HG02852 (cell line): ENCODE measurements around the gene OR4F17.
"Not testable (repeated sequence)": the region's sequence is repeated elsewhere in the genome, so short reads cannot be mapped to it uniquely, and the experiment has no call there.

Experiments
- ATAC-seq: cut with Tn5 transposase; IDR thresholded peaks from one replicate; pipeline ENCODE4 v1.9.1; 2021; ENCODE audit warnings: mild to moderate bottlenecking, moderate library complexity; ENCODE audit not compliant: unreplicated experiment

The OR4F17 gene, protein sequence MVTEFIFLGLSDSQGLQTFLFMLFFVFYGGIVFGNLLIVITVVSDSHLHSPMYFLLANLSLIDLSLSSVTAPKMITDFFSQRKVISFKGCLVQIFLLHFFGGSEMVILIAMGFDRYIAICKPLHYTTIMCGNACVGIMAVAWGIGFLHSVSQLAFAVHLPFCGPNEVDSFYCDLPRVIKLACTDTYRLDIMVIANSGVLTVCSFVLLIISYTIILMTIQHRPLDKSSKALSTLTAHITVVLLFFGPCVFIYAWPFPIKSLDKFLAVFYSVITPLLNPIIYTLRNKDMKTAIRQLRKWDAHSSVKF

DNA sequence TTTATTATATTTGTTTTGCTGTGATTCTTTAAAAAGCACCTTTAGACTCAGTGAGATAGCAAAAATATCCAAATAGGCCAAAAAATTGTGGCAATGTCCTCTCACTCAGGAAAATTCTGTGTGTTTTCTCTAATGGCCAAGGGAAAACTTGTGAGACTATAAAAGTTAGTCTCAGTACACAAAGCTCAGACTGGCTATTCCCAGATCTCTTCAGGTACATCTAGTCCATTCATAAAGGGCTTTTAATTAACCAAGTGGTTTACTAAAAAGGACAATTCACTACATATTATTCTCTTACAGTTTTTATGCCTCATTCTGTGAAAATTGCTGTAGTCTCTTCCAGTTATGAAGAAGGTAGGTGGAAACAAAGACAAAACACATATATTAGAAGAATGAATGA, at the start of gene OR4F17:
Gene OR4F17, plus strand, starts transcription at position 301 of the 400 bp plus-strand sequence. CDS start 3,575 bp downstream, outside the sequence.
- not testable (repeated sequence) for ATAC-seq

DNA sequence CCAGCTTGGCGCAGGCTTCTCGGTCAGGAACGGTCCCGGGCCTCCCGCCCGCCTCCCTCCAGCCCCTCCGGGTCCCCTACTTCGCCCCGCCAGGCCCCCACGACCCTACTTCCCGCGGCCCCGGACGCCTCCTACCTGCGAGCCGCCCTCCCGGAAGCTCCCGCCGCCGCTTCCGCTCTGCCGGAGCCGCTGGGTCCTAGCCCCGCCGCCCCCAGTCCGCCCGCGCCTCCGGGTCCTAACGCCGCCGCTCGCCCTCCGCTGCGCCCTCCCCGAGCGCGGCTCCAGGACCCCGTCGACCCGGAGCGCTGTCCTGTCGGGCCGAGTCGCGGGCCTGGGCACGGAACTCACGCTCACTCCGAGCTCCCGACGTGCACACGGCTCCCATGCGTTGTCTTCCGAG, 36.1 kb upstream of the OR4F17 start:
- not testable (repeated sequence) for ATAC-seq

DNA sequence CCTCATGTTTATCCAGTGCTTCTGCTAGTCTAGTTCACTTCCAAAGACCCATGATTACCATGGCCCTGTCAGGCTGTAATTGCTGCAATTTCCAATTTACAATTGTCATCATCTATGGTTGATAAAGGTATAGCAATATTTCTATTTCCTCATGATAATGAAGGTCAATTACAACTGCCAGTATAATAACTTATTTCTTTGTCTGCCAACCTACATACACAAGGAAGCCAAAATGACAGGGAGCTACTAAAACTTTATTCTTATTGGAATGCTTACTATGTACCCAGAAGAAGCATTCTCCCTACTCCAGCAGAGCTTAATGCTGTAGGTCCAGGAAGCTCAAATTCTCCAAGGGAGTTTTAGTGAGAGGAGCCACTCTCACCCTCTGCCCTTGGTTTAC, 24.0 kb upstream of the OR4F17 start:
- not testable (repeated sequence) for ATAC-seq

DNA sequence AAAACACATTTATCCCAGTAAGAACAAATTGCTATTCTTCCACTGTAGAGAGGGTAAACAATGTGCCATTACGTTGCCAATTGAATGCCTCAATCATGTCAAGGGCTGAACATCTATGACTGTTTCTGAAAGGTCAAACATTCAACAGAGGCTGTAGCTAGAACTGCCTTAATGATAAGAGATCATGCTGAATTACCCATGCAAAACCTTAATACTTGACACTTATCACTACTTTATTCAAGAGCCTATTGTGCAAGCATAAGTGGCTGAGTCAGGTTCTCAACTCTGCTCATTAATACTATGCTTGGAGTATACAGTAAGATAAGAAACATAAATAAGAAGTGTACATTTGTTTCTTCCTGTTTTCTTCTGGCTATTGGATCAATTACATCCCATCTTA, 23.3 kb upstream of the OR4F17 start:
- ATAC-seq, result not testable (repeated sequence)

DNA sequence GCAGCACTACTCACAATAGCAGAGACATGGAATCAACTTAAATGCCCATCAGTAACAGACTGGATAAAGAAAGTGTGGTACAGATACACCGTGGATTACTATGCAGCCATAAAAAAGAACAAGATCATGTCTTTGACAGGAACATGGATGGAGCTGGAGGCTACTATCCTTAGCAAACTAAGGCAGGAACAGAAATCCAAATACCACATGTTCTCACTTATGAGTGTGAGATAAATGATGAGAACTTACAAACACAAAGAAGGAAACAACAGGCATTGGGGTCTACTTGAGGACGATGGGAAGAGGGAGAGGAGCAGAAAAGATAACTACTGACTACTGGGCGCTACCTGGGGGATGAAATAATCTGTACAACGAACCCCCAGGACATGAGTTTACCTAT, 16.2 kb upstream of the OR4F17 start:
- not testable (repeated sequence) for ATAC-seq

DNA sequence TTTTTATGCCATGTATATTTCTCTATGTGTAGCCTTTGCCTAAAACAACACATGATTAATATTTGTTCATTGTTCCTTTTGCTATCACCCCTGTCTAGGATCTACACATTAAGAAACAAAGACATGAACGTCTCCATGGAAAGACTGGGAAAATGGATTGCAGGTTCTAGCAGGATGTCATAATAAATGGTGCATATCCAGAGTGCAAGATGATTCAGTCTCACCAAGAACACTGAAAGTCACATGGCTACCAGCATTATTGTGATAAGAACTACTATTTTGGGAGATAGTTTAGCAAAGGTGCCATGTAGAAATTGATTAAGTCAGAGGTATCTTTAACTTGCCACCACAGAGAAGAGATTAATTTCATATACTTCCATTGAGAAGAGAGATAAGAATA, 12.1 kb upstream of the OR4F17 start:
- not testable (repeated sequence) for ATAC-seq

DNA sequence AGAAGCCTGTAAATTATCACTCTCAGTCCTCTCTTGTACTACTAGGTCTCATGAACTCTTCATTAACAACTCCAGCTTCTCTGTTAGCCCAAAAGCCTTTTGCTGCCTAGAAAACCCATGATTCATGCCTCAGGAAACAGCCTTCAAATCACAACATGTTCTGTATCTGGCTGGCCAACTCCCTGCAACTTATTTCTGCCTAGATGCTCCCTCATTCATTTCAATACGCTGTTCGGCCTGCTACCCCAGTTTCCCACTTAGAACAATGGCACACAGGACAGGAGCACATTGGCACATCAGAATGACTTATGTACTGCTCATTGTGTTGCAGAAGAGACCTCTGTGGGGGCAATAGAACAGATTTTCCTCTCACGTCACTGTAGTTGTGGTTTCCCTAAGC, 9.3 kb upstream of the OR4F17 start:
- not testable (repeated sequence) for ATAC-seq

DNA sequence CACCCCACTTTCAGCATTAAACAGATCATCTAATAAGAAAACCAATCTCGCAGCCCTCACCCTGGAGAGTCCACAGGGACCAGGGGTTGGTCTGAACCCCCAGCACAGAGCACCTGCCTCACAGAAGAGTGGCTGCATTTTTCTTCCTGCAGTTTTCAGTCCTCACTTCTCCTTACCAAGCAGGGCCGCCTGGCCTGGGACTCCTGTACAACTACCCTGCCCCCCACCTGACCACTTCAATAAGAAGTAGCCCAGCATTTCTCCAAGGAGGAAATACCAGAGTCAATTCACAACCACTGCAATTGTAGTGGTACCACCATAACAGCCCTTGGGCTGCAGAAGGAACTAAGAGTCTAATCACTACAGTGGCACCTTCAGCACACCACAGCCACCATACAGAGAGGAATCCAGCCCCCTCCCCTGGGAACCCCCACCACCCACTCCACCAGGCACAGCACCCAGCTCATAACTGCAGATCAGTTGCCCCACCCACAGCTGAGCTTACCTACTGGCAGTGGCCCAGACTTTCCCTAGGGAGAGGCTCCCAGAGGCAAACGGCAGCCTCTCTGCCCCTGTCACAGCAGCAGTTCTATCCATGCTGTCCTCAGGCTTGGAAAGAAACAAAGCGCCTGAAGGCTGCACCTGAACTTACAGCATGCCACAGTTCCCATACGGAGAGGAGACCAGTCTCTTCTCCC, 13.7 kb downstream of the OR4F17 start:
- not testable (repeated sequence) for ATAC-seq
